ENCODE data around the gene GON4L. TPM values are rescaled to one million over a fixed set of nuclear protein-coding genes. Genes with fewer than 3 reads are reported as not detected.
"Not testable (repeated sequence)": the region's sequence is repeated elsewhere in the genome, so short reads cannot be mapped to it uniquely, and the experiment has no call there.

GON4L gene
- total and polyA plus RNA-seq, 3 donors from 2014 or later, result 36.4 to 108 (median 77.2) TPM

DNA sequence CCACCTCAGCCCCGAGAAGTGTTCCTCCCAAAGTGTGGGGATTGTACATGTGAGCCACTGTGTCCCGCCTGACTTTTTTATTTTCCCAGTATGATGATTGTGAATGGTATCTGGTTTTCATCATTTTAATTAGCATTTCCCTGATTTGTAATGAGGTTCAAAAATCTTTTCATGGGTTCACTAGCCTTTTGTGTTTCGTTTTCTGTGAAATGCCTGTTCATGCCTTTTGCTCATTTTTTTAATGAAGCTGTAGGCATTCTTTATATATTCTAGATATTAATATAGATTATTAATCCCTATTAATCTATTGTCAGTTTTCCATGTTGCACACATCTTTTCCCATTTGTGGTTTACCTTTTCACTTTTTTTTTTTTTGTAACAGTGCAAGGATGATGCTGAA, 147.6 kb downstream of the GON4L start:
- DNase-seq, result no peak
- TF ChIP-seq, protein P1, sequence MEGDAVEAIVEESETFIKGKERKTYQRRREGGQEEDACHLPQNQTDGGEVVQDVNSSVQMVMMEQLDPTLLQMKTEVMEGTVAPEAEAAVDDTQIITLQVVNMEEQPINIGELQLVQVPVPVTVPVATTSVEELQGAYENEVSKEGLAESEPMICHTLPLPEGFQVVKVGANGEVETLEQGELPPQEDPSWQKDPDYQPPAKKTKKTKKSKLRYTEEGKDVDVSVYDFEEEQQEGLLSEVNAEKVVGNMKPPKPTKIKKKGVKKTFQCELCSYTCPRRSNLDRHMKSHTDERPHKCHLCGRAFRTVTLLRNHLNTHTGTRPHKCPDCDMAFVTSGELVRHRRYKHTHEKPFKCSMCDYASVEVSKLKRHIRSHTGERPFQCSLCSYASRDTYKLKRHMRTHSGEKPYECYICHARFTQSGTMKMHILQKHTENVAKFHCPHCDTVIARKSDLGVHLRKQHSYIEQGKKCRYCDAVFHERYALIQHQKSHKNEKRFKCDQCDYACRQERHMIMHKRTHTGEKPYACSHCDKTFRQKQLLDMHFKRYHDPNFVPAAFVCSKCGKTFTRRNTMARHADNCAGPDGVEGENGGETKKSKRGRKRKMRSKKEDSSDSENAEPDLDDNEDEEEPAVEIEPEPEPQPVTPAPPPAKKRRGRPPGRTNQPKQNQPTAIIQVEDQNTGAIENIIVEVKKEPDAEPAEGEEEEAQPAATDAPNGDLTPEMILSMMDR (IDR thresholded peaks at IDR 0.05), result no peak
- no peak for TF ChIP-seq POLR2A (IDR thresholded peaks at IDR 0.05)
- Histone ChIP-seq H3K27me3 (no peaks in the 10 kb centered on the region), H3K4me1 (peaks cover 3% of the 10 kb centered on the region), H3K36me3 (ENCODE audit: low read depth, missing control alignments) (no peaks in the 10 kb centered on the region), H3K9me3 (no peaks in the 10 kb centered on the region), H3K4me3 (no peak overlapping the region), H3K27ac (no peak overlapping the region)
- WGBS, 2 donors, result 96% methylated on average over 3 of the region's 3 CpGs
- intact Hi-C loops (cut with DNase I; ENCODE audit: low total_unique reads), result no loop called here

DNA sequence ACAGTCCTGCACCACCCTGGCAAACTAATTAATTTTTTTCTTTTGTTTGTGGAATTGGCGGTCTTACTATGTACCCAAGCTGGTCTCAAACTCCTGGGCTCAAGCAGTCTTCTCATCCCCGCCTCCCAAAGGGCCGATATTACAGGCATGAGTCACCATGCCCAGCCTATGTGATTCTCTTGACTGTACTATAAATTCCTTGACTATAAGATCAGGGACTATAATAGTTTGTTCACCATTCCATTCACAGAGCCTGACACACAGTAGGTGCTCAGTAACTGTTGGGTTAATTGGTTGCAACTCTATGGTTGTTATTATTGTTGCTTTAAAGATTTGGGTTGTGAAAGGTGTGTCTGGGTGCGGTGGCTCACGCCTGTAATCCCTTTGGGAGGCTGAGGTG, 150.9 kb downstream of the GON4L start:
- intact Hi-C loops (cut with DNase I; ENCODE audit: low total_unique reads), result no loop called here
- peaks cover 3% of the 10 kb centered on the region for H3K4me1 ChIP-seq
- DNase-seq, result no peak
- no peaks in the 10 kb centered on the region for H3K27me3 ChIP-seq
- WGBS, 2 donors, result 94 to 98% methylated on average over 5 of the region's 5 CpGs
- H3K9me3 ChIP-seq, result no peaks in the 10 kb centered on the region
- no peak for TF ChIP-seq POLR2A (IDR thresholded peaks at IDR 0.05)
- TF ChIP-seq, protein P1 (IDR thresholded peaks at IDR 0.05), result no peak
- no peak overlapping the region for H3K27ac ChIP-seq
- no peak overlapping the region for H3K4me3 ChIP-seq
- H3K36me3 ChIP-seq (ENCODE audit: low read depth, missing control alignments), result no peaks in the 10 kb centered on the region

DNA sequence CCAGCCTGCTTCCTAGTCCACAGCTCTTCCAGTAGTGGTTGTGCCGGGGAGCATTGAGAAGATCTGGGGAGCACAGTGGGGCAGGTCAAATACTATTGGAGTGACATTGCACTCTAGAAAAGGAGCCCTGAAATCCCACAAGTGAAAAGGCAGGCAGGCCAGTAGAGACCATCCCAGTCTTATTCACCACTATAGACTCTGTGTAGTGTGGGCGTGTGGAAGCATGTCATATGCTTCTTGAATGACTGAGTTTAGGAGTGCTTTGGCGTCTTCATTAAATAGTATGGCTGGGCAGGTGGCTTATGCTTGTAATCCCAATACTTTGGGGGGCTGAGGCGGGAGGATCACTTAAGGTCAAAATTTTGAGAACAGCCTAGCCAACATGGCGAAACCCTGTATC, 152.6 kb downstream of the GON4L start:
- H3K27ac ChIP-seq; H3K36me3 ChIP-seq (ENCODE audit: low read depth, missing control alignments); intact Hi-C loops (cut with DNase I; ENCODE audit: low total_unique reads); H3K9me3 ChIP-seq; H3K27me3 ChIP-seq; H3K4me3 ChIP-seq; DNase-seq; H3K4me1 ChIP-seq: not testable (repeated sequence)
- WGBS, 2 donors, result 98 to 100% methylated on average over 4 to 5 of the region's 5 CpGs

DNA sequence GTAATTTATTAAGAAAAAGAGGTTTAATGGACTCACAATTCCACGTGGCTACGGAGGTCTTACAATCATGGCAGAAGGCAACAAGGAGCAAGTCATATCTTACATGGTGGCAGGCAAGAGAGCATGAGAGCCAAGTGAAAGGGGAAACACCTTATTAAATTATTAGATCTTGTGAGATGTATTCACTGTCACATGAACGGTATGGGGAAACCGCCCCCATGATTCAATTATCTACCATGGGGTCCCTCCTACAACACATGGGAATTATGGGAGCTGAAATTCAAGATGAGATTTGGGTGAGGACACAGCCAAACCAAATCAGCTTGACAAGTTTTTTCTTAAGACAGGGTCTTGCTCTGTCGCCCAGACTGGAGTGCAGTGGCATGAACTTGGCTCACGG, 153.8 kb downstream of the GON4L start:
- DNase-seq, result no peak
- no peak overlapping the region for H3K4me3 ChIP-seq
- WGBS, 2 donors, result 84 to 94% methylated on average over 6 of the region's 6 CpGs
- no peak overlapping the region for H3K27ac ChIP-seq
- intact Hi-C loops (cut with DNase I; ENCODE audit: low total_unique reads), result no loop called here
- TF ChIP-seq, protein P1 (IDR thresholded peaks at IDR 0.05), result no peak
- TF ChIP-seq POLR2A (IDR thresholded peaks at IDR 0.05), result no peak
- H3K4me1 ChIP-seq, result peaks cover 7% of the 10 kb centered on the region
- H3K9me3 ChIP-seq, result no peaks in the 10 kb centered on the region
- H3K27me3 ChIP-seq, result no peaks in the 10 kb centered on the region
- H3K36me3 ChIP-seq (ENCODE audit: low read depth, missing control alignments), result no peaks in the 10 kb centered on the region

DNA sequence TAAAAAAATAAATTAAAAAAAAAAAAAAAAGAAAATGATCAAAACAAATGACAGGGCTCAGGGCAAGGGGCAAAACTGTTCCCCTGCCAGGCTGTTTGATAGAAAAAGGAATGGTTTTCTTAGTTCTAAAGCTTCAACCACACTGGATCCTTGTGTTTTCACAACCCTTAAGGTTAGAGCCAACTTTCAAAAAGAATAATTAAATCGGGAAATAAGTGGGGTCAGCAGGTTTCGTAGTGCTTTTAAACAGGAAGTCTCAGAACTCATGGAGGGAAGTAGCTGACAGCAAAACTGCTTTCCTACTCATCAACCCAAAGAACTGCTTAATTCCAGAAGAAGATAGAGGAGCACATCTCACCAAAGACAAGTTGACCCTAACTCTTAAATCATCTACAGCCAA, 155.3 kb downstream of the GON4L start:
- H3K4me3 ChIP-seq; H3K36me3 ChIP-seq (ENCODE audit: low read depth, missing control alignments); H3K27ac ChIP-seq; DNase-seq; H3K27me3 ChIP-seq; H3K9me3 ChIP-seq; intact Hi-C loops (cut with DNase I; ENCODE audit: low total_unique reads); H3K4me1 ChIP-seq: not testable (repeated sequence)
- 36 to 51% methylated on average over 2 of the region's 2 CpGs for WGBS, 2 donors

Small RNA genes within 50 kb of the gene (small RNA-seq; reads per million reads assigned to genes)
- 0 reads per million in 2 donors for gene RF00015

Other genes with a start within 250 kb of the GON4L start
- 10 to 100 TPM; 50.0 to 62.4 TPM for gene MSTO1, start 247.0 kb downstream of the GON4L start, total RNA-seq
- 140 TPM for gene MSTO1, start 247.0 kb downstream of the GON4L start, polyA plus RNA-seq (ENCODE audit: insufficient read depth, low read depth, low replicate concordance)
- 100 to 1,000 TPM; 171 to 219 TPM for gene YY1AP1, start 168.4 kb downstream of the GON4L start, total RNA-seq
- gene YY1AP1, start 168.4 kb downstream of the GON4L start, polyA plus RNA-seq (ENCODE audit: insufficient read depth, low read depth, low replicate concordance), result 205 TPM
- 100 to 1,000 TPM; 277 to 286 TPM for gene DAP3, start 168.1 kb downstream of the GON4L start, total RNA-seq
- gene DAP3, start 168.1 kb downstream of the GON4L start, polyA plus RNA-seq (ENCODE audit: insufficient read depth, low read depth, low replicate concordance), result 121 TPM
- gene SYT11, start 2.4 kb upstream of the GON4L start, total RNA-seq, result 10 to 100 TPM; 17.9 to 19.7 TPM
- gene SYT11, start 2.4 kb upstream of the GON4L start, polyA plus RNA-seq (ENCODE audit: insufficient read depth, low read depth, low replicate concordance), result 23.4 TPM
- gene RIT1, start 54.1 kb upstream of the GON4L start, total RNA-seq, result 10 to 100 TPM; 26.1 to 31.1 TPM
- gene RIT1, start 54.1 kb upstream of the GON4L start, polyA plus RNA-seq (ENCODE audit: insufficient read depth, low read depth, low replicate concordance), result 25.7 TPM
- 10 to 100 TPM; 84.5 to 95.3 TPM for gene KHDC4, start 77.2 kb upstream of the GON4L start, total RNA-seq
- gene KHDC4, start 77.2 kb upstream of the GON4L start, polyA plus RNA-seq (ENCODE audit: insufficient read depth, low read depth, low replicate concordance), result 45.5 TPM
- gene RXFP4, start 84.4 kb upstream of the GON4L start, total RNA-seq, result 1 to 10 TPM in 1 of 2 donors, under 1 TPM in 1; 0.37 to 1.1 TPM
- not detected for gene RXFP4, start 84.4 kb upstream of the GON4L start, polyA plus RNA-seq (ENCODE audit: insufficient read depth, low read depth, low replicate concordance)
- gene ARHGEF2, start 121.3 kb upstream of the GON4L start, total RNA-seq, result 100 to 1,000 TPM in 1 of 2 donors, 10 to 100 TPM in 1; 56.6 to 124 TPM
- 88.8 TPM for gene ARHGEF2, start 121.3 kb upstream of the GON4L start, polyA plus RNA-seq (ENCODE audit: insufficient read depth, low read depth, low replicate concordance)
- gene SSR2, start 163.7 kb upstream of the GON4L start, total RNA-seq, result 100 to 1,000 TPM; 170 to 216 TPM
- gene SSR2, start 163.7 kb upstream of the GON4L start, polyA plus RNA-seq (ENCODE audit: insufficient read depth, low read depth, low replicate concordance), result 289 TPM
- 10 to 100 TPM; 41.0 to 42.7 TPM for gene UBQLN4, start 196.6 kb upstream of the GON4L start, total RNA-seq
- 34.4 TPM for gene UBQLN4, start 196.6 kb upstream of the GON4L start, polyA plus RNA-seq (ENCODE audit: insufficient read depth, low read depth, low replicate concordance)
- gene LAMTOR2, start 197.6 kb upstream of the GON4L start, total RNA-seq, result 10 to 100 TPM; 47.6 to 50.4 TPM
- 55.5 TPM for gene LAMTOR2, start 197.6 kb upstream of the GON4L start, polyA plus RNA-seq (ENCODE audit: insufficient read depth, low read depth, low replicate concordance)
- 1 to 10 TPM; 1.2 to 2.0 TPM for gene RAB25, start 203.9 kb upstream of the GON4L start, total RNA-seq
- gene RAB25, start 203.9 kb upstream of the GON4L start, polyA plus RNA-seq (ENCODE audit: insufficient read depth, low read depth, low replicate concordance), result 2.1 TPM
- 1 to 10 TPM; 2.4 to 3.0 TPM for gene MEX3A, start 225.3 kb upstream of the GON4L start, total RNA-seq
- gene MEX3A, start 225.3 kb upstream of the GON4L start, polyA plus RNA-seq (ENCODE audit: insufficient read depth, low read depth, low replicate concordance), result 0.87 TPM